OCI-LY7 (cell line): ENCODE measurements around the gene SIX3.

Source experiments
- CTCF ChIP-seq: fragments of 200-600 bp; sonication (generic); conservative IDR thresholded peaks from 2 replicates; pipeline ENCODE4 v1.5.1; 2014; ENCODE audit warnings: mild to moderate bottlenecking, antibody characterized with exemption, low read length, moderate library complexity, mixed read lengths
- EZH2phosphoT487 ChIP-seq: fragments of 200-600 bp; sonication (generic); IDR thresholded peaks from 2 replicates; pipeline ENCODE4 v1.6.1; 2018; ENCODE audit warnings: low read depth, borderline replicate concordance, mild to moderate bottlenecking, mixed run types, antibody characterized with exemption, low read length, moderate library complexity, mixed read lengths

GRCh38 chr2:44932564-44933392 is 8.7 kb upstream of the SIX3 start:
- no peak for TF ChIP-seq CTCF
- no peak for TF ChIP-seq EZH2phosphoT487
